OCI-LY1 (cell line): Measurements from ENCODE around the gene PPM1E.

Experiments used
- CTCF ChIP-seq: fragments of 200-600 bp; sonication (generic), shearing (Covaris generic); IDR thresholded peaks from 2 replicates; pipeline ENCODE4 v1.5.1; 2017; ENCODE audit warnings: mild to moderate bottlenecking, antibody characterized with exemption, low read length, moderate library complexity, mixed read lengths
- EZH2 ChIP-seq: fragments of 200-600 bp; sonication (generic), shearing (Covaris generic); IDR thresholded peaks from 2 replicates; pipeline ENCODE4 v1.8.0; 2017; ENCODE audit warnings: borderline replicate concordance, mixed run types, mild to moderate bottlenecking, antibody characterized with exemption, low read length, moderate library complexity, mixed read lengths

GRCh38 chr17:58730937-58731336 is 24.7 kb upstream of the PPM1E start:
- TF ChIP-seq CTCF: no peak
- TF ChIP-seq EZH2: no peak
